Activated naive CD4-positive, alpha-beta T cell treated with anti-CD3 and anti-CD28 coated beads, Interleukin-2, amount 50 U/mL, for 72 hours (primary cell): ENCODE measurements around the gene ARPC1B. TPM values are rescaled to one million over a fixed set of nuclear protein-coding genes. Genes with fewer than 3 reads are reported as not detected.
"Not testable (repeated sequence)": the region's sequence is repeated elsewhere in the genome, so short reads cannot be mapped to it uniquely, and the experiment has no call there.

Experiments used
- ATAC-seq, 2 donors: fragments of 150-1000 bp; cut with Tn5 transposase; 2 replicates each; pipeline ENCODE4 v1.10.0; 2021; ENCODE audit warnings: mild to moderate bottlenecking in 2 of 2, moderate library complexity in 2 of 2
- DNase-seq, 2 donors: peaks; one replicate each; pipeline ENCODE4 v3.0.0; 2021 to 2022; ENCODE audit warnings: low spot score in 2 of 2
- H3K27ac Mint-ChIP-seq, 2 donors: one replicate each; pipeline ENCODE4 v1.8.0; 2022; ENCODE audit warnings: mild to moderate bottlenecking in 2 of 2, mixed read lengths in 2 of 2
- H3K36me3 Mint-ChIP-seq, 2 donors: one replicate each; pipeline ENCODE4 v1.8.0; 2022; ENCODE audit warnings: mixed read lengths in 2 of 2
- H3K9me3 Mint-ChIP-seq, 2 donors: one replicate each; pipeline ENCODE4 v1.8.0; 2022; ENCODE audit warnings: mixed read lengths in 2 of 2
- total RNA-seq, 2 donors: library from RNA; stranded (reverse); gene quantifications; one replicate each; pipeline ENCODE4 v1.2.3, GENCODE V29; 2022

Gene ARPC1B
- total RNA-seq, 2 donors from 2014 or later = 254 to 333 TPM

GRCh38 chr7:99415513-99416127 is 41.1 kb downstream of the ARPC1B start:
- peaks cover 36 to 38% of the 10 kb centered on the region in 2 donors for H3K36me3 Mint-ChIP-seq
- not testable (repeated sequence) for ATAC-seq, DNase-seq, H3K27ac Mint-ChIP-seq, H3K9me3 Mint-ChIP-seq

DNA sequence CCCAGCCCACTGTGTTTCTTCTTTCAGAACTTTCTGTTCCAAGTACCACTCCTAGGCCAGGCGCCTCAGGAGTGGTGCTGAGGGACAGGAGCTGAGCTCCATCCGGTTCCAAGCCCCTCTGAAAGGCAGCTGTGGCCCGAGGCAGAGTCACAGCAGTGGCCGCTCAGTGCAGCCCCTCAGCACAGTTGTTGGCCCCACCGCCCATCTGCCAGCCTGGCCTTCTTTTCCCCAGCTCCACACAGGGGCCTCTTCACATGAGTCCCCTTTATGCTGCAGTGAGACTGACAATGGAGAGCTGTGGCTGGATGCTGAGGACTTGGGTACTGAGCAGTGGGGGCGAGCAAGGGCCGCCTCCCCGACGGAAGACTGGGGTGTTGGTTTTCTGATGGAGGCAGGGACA is 43.7 kb downstream of the ARPC1B start:
- no peak for ATAC-seq
- H3K27ac Mint-ChIP-seq = no peak overlapping the region
- peaks cover 26 to 28% of the 10 kb centered on the region in 2 donors for H3K36me3 Mint-ChIP-seq
- DNase-seq = no peak
- H3K9me3 Mint-ChIP-seq = no peaks in the 10 kb centered on the region

- H3K27ac Mint-ChIP-seq = peak overlapping the region; percentile 44 to 73
- DNase-seq (no peak), ATAC-seq (no peak)
- H3K9me3 Mint-ChIP-seq = no peaks in the 10 kb centered on the region
- peaks cover 26 to 27% of the 10 kb centered on the region in 2 donors for H3K36me3 Mint-ChIP-seq
Observed at GRCh38 chr7:99419323-99420021, 44.9 kb downstream of the ARPC1B start.

DNA sequence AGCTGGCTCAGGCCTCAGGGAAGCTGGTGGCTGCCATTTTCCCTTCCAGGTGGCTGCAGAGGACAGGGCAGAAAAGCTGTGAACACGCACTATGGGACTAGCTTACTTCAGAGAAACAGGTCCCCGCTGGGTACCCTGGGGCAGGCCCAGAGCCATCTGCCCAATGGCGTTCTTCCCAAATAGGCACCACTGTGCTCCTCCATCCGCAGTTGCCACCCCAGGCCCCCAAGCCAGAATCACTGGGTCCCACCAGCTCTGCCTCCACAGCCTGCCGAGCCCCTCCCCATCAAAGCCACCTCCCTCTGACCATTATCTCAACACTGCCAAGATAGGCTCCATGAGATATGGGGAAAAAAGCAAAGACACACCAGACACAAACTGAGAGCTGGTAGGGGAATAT is 45.7 kb downstream of the ARPC1B start:
- Mint-ChIP-seq H3K27ac (peak overlapping the region; percentile 44 to 73), H3K36me3 (peaks cover 19 to 20% of the 10 kb centered on the region in 2 donors), H3K9me3 (no peaks in the 10 kb centered on the region)
- no peak for DNase-seq
- no peak for ATAC-seq

- Mint-ChIP-seq H3K36me3 (peaks cover 14 to 15% of the 10 kb centered on the region in 2 donors), H3K27ac (peak overlapping the region in 1 of 2 donors; percentile 84), H3K9me3 (no peaks in the 10 kb centered on the region)
- ATAC-seq (no peak), DNase-seq (no peak)
Observed at GRCh38 chr7:99420986-99421385, 46.5 kb downstream of the ARPC1B start.

DNA sequence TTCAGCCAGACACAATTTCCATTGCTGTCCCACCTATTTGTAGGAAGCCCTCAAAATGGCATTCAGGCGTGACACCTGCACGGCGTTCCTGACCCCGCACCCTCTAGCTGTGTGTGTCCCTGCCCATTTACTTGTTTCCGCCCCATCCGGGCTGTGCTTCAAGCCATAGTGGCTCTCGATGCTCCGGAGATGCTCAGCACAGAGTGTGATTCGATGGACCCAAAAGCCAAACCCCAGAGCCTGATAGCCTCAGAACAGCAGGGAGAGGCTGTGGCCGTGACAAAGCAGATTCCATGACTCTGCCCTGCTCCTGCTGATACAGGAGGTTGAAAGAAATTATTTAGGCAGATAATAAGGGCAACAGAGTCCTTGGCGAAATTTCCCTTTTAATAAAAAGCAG is 47.7 kb downstream of the ARPC1B start:
- DNase-seq = no peak
- peaks cover 6% of the 10 kb centered on the region in 2 donors for H3K36me3 Mint-ChIP-seq
- H3K9me3 Mint-ChIP-seq = no peaks in the 10 kb centered on the region
- peak overlapping the region in 1 of 2 donors; percentile 1 for H3K27ac Mint-ChIP-seq
- no peak for ATAC-seq

GRCh38 chr7:99422625-99423024 is 48.1 kb downstream of the ARPC1B start:
- H3K27ac Mint-ChIP-seq = no peak overlapping the region
- ATAC-seq (no peak), DNase-seq (no peak)
- no peaks in the 10 kb centered on the region for H3K9me3 Mint-ChIP-seq
- peaks cover 2% of the 10 kb centered on the region in 2 donors for H3K36me3 Mint-ChIP-seq

DNA sequence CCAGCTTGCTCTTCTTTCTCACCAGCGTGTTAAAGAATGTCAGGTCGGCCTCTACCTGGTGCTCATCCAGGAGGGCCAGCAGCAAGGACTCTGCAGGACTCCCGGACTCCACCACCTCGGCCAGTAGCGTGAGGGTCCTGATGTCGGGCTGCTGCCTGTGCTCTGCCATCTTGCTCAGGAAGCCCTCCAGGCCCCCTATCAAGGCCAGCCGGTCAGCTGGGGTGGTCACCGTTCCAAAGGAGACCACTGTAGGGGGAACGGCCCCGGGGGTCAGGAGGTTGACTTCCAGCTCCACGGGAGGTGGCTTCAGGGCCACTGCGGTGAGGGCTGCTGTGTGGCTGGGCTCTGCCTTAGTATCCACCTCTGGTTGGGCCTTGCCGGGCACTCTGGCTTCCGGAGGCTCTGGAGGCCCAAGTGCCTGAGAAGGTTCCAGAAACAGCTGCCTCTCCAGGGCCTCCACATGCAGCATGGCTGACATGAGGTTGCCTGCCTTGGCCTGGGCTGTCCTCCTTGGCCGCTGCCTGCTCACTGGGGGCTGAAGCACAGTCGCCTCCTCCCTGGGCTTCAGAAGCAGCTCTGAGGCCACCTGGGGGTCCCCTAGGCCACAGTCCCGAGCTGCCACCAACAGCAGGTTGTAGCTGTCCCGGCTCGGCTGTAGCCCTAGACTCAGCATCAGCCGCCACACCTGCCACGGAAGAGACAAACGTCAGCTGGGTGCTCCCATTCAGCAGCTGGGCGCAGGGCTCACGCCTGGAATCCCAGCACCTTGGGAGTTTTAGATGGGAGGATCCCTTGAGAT is 50.6 kb downstream of the ARPC1B start:
- DNase-seq (no peak), ATAC-seq (no peak)
- H3K9me3 Mint-ChIP-seq = no peaks in the 10 kb centered on the region
- H3K27ac Mint-ChIP-seq = peak overlapping the region in 1 of 2 donors; percentile 36
- H3K36me3 Mint-ChIP-seq = no peaks in the 10 kb centered on the region

DNA sequence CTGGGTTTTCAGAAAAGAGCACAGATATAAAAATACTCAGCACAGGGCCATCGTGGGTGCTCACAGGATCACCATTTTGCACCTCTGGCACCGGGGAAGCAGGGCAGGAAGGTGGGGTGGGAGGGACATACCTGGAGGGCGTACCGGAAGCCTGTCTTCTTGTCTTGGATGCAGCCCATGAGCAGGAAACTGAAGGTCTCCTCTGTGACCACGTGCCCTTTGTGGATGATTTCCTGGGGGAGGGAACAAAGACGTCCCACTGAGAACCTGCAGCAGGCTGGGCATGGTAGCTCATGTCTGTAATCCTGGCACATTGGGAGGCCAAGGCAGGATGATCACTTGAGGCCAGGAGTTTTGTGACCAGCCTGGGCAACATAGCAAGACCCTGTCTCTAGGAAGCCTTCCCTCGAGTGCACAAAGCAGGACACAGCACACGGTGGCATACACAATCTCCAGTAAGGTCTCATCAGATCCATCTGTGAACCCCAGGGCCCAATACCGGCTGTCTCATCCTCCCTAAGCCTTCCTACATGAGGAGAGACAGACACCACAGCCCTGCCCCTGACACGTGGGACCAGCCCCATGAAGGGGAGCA is 54.5 kb downstream of the ARPC1B start:
- Mint-ChIP-seq H3K9me3 (no peaks in the 10 kb centered on the region), H3K27ac (peak overlapping the region in 1 of 2 donors; percentile 36), H3K36me3 (no peaks in the 10 kb centered on the region)
- DNase-seq (no peak), ATAC-seq (peak in 1 of 2 donors; percentile 13)

DNA sequence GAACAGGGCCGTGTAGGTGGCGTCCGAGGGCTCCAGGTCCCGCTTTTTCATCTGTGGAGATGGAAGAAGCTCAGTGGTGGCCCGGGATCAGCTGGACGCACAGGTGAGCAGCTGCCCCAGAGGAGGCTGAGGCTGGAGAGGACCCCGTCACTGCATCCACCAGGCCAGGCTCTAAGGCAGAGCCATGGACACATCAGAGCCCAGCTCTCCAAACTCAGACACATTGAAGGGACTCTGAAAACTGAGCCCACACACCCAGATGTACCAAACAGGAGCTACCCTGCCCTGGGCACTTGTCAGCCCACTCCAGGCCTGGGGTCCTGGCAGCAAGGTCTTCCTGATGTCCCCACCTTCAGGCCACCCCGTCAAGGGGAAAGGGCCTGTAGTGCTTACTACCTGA is 55.2 kb downstream of the ARPC1B start:
- Mint-ChIP-seq H3K27ac (no peak overlapping the region), H3K36me3 (no peaks in the 10 kb centered on the region), H3K9me3 (no peaks in the 10 kb centered on the region)
- DNase-seq = no peak
- ATAC-seq = no peak

DNA sequence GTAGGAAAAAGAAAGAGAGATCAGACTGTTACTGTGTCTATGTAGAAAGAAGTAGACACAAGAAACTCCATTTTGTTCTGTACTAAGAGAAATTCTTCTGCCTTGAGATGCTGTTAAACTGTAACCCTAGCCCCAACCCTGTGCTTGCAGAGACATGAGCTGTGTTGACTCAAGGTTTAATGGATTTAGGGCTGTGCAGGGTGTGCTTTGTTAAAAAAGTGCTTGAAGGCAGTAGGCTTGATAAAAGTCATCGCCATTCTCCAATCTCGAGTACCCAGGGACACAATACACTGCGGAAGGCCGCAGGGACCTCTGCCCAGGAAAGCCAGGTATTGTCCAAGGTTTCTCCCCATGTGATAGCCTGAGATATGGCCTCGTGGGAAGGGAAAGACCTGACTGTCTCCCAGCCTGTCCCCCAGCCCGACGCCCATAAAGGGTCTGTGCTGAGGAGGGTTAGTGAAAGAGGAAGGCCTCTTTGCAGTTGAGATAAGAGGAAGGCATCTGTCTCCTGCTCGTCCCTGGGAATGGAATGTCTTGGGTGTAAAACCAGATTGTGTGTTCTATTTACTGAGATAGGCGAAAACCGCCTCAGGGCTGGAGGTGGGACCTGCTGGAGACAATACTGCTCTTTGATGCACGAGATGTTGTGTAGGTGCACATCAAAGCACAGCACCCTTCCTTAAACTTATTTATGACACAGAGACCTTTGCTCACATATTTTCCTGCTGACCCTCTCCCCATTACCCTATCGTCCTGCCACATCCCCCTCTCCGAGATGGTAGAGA is 57.4 kb downstream of the ARPC1B start:
- not testable (repeated sequence) for H3K9me3 Mint-ChIP-seq, H3K36me3 Mint-ChIP-seq, ATAC-seq, DNase-seq
- peak overlapping the region in 1 of 2 donors; percentile 40 for H3K27ac Mint-ChIP-seq

- Mint-ChIP-seq H3K27ac (peak overlapping the region in 1 of 2 donors; percentile 64), H3K36me3 (no peaks in the 10 kb centered on the region), H3K9me3 (no peaks in the 10 kb centered on the region)
- DNase-seq (no peak), ATAC-seq (no peak)
Observed at GRCh38 chr7:99433158-99433557, 58.6 kb downstream of the ARPC1B start.

DNA sequence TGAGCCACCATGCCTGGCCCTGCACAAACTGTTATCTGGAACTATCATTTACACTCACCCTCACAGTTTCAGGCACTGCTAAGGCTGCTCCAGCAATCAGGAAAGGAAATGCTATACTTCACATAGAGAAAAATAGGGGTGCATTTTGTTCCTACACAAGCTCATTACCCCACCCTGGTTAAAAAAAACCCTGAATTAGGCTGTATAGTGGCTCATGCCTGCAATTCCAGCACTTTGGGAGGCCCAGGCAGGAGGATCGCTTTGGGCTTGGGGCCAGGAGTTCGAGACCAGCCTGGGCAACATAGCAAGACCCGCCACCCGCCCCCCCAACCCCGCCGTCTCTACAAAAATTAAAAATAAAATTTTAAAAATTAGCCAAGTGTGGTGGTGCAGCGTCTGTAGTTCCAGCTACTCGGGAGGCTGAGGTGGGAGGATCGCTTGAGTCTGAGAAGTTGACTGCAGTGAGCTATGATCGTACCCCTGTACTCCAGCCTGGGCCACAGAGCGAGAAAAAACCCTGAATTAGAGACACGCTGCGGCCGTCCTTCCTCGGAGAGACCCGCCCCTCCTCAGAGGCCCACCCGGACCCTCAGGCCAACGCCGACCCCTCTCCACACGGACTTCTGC is 63.5 kb downstream of the ARPC1B start:
- Mint-ChIP-seq H3K9me3 (no peaks in the 10 kb centered on the region), H3K36me3 (peaks cover 12 to 28% of the 10 kb centered on the region in 2 donors), H3K27ac (peak overlapping the region; percentile 89 to 99)
- DNase-seq (no peak), ATAC-seq (peak; percentile 7 to 30)

- peak; percentile 91 to 94 for DNase-seq
- Mint-ChIP-seq H3K27ac (peak within 1 kb of the TSS; percentile 89 to 99), H3K36me3 (peaks cover 12 to 32% of the 10 kb centered on the region in 2 donors), H3K9me3 (no peaks in the 10 kb centered on the region)
- ATAC-seq = peak; percentile 89 to 92
Observed at GRCh38 chr7:99438573-99439480, 64.3 kb downstream of the ARPC1B start, which contains the start of the genes CPSF4 and PTCD1. CPSF4 (plus strand) TSS chr7:99438943; CDS start chr7:99439083, 140 bp downstream. PTCD1 (minus strand) TSS chr7:99438798; CDS start chr7:99435242, 3,556 bp downstream.

GRCh38 chr7:99440195-99440594 is 65.7 kb downstream of the ARPC1B start:
- peak overlapping the region in 1 of 2 donors; percentile 89 for H3K27ac Mint-ChIP-seq
- ATAC-seq (no peak), DNase-seq (no peak)
- H3K9me3 Mint-ChIP-seq = no peaks in the 10 kb centered on the region
- H3K36me3 Mint-ChIP-seq = peaks cover 19 to 41% of the 10 kb centered on the region in 2 donors
